ENCODE results near the gene PAN3. TPM values are rescaled to one million over a fixed set of nuclear protein-coding genes. Genes with fewer than 3 reads are reported as not detected.

Gene PAN3
- total RNA-seq, 1 donor from 2014 or later: 41.7 TPM

GRCh38 chr13:28283600-28283999 is 145.3 kb downstream of the PAN3 start:
- intact Hi-C loops (cut with micrococcal nuclease): no loop called here

- intact Hi-C loops (cut with micrococcal nuclease): no loop called here
These were observed 147.9 kb downstream of the PAN3 start for GRCh38 chr13:28286263-28286662.

DNA sequence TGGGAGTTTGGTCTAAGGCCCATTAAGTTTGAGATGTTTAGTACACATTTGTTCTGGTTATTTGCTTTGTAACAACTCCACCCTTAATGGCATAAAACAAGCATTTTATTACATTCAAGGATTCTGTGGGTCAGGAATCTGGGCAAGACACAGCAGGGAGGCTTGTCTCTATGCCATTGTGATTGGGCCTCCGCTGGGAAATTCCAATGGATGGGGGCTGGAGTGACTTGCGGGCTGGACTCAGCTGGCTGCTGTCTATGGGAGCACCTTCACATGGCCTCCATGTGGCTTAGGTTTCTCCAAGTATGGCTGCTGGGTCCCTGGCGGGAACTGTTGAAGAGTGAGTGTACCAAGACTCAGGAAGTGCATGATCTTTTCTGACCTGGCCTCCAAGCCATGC is 159.0 kb downstream of the PAN3 start:
- intact Hi-C loops (cut with micrococcal nuclease): no loop called here

DNA sequence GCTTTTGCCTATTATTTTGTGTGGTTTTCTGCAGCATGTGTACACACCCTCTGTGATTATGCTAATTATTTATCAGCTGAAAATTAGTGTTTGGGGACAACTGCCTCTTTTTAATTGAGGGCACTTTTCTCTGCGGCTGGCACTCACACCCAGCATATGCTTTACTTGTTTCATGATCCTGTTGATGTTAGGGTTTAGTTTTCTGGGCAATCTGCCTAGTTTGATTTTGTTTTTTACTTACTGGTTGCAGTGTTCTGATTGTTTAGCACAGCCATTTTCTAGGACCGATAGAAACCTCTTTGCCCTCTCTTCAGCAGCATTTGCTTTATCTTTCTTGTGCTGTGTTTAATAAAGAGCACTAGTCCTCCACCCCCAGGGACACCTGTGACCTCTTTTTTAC is 161.6 kb downstream of the PAN3 start:
- intact Hi-C loops (cut with micrococcal nuclease): no loop called here

DNA sequence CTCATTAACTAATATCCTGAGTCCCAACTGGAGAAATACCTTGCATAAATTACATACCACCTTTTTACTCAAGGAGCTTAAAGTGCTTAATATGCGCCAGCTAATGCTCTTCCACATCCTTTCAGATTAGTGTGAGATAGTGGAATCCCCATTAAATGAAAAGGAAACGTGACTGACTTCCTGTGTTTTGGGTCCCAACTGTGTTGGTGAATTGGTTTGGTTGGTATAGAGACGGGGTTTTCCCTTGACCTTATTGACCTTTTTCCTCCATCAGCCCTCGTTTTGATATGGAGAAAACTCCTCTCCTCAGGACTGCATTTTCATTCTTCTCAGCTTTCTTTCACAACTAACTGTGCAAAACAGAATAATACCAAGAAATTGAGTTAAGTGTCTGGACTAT is 163.5 kb downstream of the PAN3 start:
- intact Hi-C loops (cut with micrococcal nuclease): no loop called here

- intact Hi-C loops (cut with micrococcal nuclease): no loop called here
These were observed 168.0 kb downstream of the PAN3 start for GRCh38 chr13:28306325-28306724.

- intact Hi-C loops (cut with micrococcal nuclease): no loop called here
These were observed 175.2 kb downstream of the PAN3 start for GRCh38 chr13:28313579-28313978.

GRCh38 chr13:28314879-28315278 is 176.5 kb downstream of the PAN3 start:
- intact Hi-C loops (cut with micrococcal nuclease): no loop called here

- intact Hi-C loops (cut with micrococcal nuclease): no loop called here
These were observed 177.8 kb downstream of the PAN3 start for GRCh38 chr13:28316129-28316528.

DNA sequence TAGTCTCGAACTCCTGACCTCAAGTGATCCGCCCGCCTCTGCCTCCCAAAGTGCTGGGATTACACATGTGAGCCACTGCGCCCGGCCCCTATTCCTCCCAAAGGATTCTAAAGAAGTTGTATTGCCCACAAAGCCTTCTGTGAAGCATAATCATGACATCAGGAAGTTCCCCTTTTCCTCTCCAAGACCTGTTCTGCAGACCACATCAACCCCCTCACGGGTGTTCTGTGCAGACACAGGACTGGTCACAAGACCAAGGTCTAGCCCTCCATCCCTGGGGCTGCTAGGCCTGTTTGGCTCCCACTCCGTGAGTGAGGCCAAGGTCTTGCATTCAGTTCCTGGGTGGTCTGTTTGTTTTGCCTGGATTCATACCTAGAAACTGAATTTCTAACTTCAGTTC is 178.5 kb downstream of the PAN3 start:
- intact Hi-C loops (cut with micrococcal nuclease): no loop called here

DNA sequence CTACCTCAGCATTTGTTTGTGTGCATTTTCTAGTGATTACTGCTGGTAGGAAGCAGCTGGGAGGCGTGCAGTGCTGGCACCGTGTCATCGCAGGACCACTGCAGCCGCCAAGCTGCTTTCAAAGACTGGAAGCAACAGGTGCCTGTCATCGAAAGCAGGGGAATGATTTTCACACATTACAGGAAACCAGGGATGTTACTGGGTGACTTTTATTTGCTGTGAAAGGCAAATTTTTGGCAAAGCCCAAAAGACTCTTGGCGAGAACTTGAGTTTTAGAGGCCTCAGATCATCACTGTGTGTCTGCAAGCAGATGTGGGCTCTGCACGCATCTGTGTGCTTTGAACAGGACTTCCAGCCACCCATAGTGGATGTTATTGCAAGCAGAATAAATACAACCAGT is 180.2 kb downstream of the PAN3 start:
- intact Hi-C loops (cut with micrococcal nuclease): no loop called here

GRCh38 chr13:28319528-28319927 is 181.2 kb downstream of the PAN3 start:
- intact Hi-C loops (cut with micrococcal nuclease): no loop called here

GRCh38 chr13:28320209-28320608 is 181.9 kb downstream of the PAN3 start:
- intact Hi-C loops (cut with micrococcal nuclease): loop anchor here (5.0 kb wide), 1 partner anchor 337 kb away; the partner anchor contains the start of gene POMP

GRCh38 chr13:28320884-28321574 is 182.7 kb downstream of the PAN3 start:
- intact Hi-C loops (cut with micrococcal nuclease): loop anchor here (5.0 kb wide), 1 partner anchor 336 kb away; the partner anchor contains the start of gene POMP

DNA sequence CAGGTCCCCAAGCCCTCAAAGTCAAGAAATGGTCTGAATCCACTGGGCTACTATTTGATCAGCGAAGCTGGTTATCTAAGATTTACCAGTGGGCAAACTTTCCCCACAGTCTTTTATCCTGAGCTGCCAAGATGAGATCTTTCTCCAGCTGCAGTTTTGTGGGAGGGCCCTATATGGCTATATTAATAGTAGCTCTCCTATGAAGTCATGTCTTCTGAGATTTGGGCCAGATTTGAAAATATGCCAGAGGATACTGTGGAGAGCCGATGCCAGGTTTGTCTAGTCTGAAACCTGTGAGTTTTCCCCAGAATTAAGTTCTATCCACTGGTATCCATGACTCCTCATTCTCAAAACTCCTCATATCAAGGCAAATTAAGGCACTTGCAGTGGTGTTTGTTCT is 183.4 kb downstream of the PAN3 start:
- intact Hi-C loops (cut with micrococcal nuclease): loop anchor here (5.0 kb wide), 1 partner anchor 336 kb away; the partner anchor contains the start of gene POMP

GRCh38 chr13:28322256-28322905 is 184.0 kb downstream of the PAN3 start:
- intact Hi-C loops (cut with micrococcal nuclease): loop anchor here (5.0 kb wide), 1 partner anchor 335 kb away; the partner anchor contains the start of gene POMP

DNA sequence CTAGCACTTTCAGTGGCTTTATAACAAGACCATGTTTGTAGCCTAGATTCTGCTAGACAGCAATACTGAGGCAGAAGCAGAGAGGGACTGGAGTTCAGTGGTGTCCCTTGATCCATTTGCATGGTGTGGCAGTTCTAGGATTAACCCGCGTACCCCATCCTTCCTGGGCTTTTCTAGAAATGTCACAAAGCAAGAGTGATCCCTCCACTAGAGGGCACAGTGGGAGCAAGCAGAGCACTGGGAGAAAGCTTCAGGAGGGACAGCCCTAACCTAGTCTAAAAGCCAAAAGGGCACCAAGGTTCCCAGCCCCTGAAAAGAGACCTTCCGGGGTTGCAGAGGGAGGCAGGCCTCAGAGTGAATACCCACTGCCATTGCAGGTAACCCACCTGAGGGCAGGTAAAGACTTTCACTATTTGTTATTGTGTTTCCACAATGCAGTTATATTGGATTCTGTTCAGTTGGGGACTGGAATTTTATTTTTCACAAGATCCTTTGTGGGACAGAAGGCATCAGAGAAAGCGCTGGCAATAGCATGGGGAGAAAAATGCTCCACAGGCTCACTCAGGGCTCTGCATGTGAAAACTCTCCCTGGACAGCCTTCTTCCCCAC is 185.9 kb downstream of the PAN3 start:
- intact Hi-C loops (cut with micrococcal nuclease): loop anchor here (1.0 to 5.0 kb wide), 3 partner anchors 312 to 471 kb away; partner anchors contain the start of gene POMP

DNA sequence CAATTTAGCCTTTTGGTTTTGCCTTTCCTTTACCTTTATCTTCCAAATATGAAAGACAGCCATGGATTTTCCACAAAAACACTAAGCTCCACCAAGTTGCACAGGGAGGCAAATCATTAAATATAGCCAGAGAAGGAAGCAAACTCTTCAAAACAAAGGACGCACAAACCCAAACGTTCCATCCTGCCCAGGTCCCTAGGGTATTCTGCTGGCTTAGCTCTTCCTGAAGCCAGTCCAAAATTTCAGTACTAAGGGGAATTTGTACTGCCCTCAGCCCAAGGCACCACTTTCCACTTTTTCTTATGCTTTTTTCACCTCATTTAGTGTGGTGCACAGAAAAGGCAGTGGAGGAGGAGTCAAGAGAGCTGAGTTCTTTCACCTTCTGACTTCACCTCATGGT is 186.7 kb downstream of the PAN3 start:
- intact Hi-C loops (cut with micrococcal nuclease): no loop called here

GRCh38 chr13:28326056-28326455 is 187.7 kb downstream of the PAN3 start:
- intact Hi-C loops (cut with micrococcal nuclease): no loop called here

GRCh38 chr13:28327373-28328270 is 189.3 kb downstream of the PAN3 start:
- intact Hi-C loops (cut with micrococcal nuclease): no loop called here

DNA sequence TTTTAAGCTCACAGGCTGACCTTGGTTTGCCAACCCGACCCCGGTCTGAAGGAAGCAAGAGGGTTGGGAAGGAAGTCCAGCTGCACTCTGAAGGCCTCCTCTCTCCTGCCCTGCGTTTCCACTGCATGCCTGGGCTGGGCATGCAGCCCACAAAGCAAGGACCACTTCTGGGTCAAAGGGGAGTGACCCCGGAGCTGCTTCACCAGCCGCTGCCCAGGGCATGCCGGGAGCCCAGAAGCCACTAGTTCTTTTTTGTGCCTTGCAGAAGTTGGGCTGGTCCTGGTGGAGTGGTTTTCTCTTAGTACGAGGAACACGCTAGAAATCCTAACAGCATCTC is 189.9 kb downstream of the PAN3 start:
- intact Hi-C loops (cut with micrococcal nuclease): no loop called here

All from T-helper 2 cell treated with Interferon-gamma antibody and Interleukin-4, amounts not matched to agents 100 ng/mL and 5 ng/mL, for 36 hours (primary cell).